GM19324 (cell line): Measurements from ENCODE around the gene YIF1A.
"Not testable (repeated sequence)": the region's sequence is repeated elsewhere in the genome, so short reads cannot be mapped to it uniquely, and the experiment has no call there.

Experiments
- ATAC-seq: cut with Tn5 transposase; IDR thresholded peaks from one replicate; pipeline ENCODE4 v1.9.1; 2021; ENCODE audit warnings: mild to moderate bottlenecking, moderate library complexity; ENCODE audit not compliant: unreplicated experiment, low FRiP score

YIF1A gene

GRCh38 chr11:66258473-66258893 is 30.5 kb downstream of the YIF1A start:
- no peak for ATAC-seq

- ATAC-seq = not testable (repeated sequence)
Observed at GRCh38 chr11:66253081-66253480, 35.9 kb downstream of the YIF1A start.

- no peak for ATAC-seq
Observed at GRCh38 chr11:66251809-66252208, 37.1 kb downstream of the YIF1A start.

GRCh38 chr11:66248903-66249302 is 40.0 kb downstream of the YIF1A start:
- ATAC-seq = no peak

- no peak for ATAC-seq
Observed at GRCh38 chr11:66247801-66248200, 41.1 kb downstream of the YIF1A start.

- ATAC-seq = no peak
Observed at GRCh38 chr11:66247295-66247694, 41.6 kb downstream of the YIF1A start.

- ATAC-seq = no peak
Observed at GRCh38 chr11:66243782-66244535, 45.0 kb downstream of the YIF1A start.

- no peak for ATAC-seq
Observed at GRCh38 chr11:66242095-66242765, 46.7 kb downstream of the YIF1A start.

GRCh38 chr11:66240781-66241136 is 48.2 kb downstream of the YIF1A start:
- ATAC-seq = no peak

GRCh38 chr11:66239998-66240780 is 48.8 kb downstream of the YIF1A start:
- no peak for ATAC-seq

- ATAC-seq = no peak
Observed at GRCh38 chr11:66239511-66239910, 49.4 kb downstream of the YIF1A start.

- no peak for ATAC-seq
Observed at GRCh38 chr11:66238786-66239413, 50.0 kb downstream of the YIF1A start.

GRCh38 chr11:66237867-66238266 is 51.1 kb downstream of the YIF1A start:
- ATAC-seq = no peak

GRCh38 chr11:66235141-66235540 is 53.8 kb downstream of the YIF1A start:
- no peak for ATAC-seq
